ENCODE measurements around the gene RGS6. TPM values are rescaled to one million over a fixed set of nuclear protein-coding genes. Genes with fewer than 3 reads are reported as not detected.

Gene RGS6
- polyA plus RNA-seq, 3 donors, result not detected

- TF ChIP-seq, protein P1, sequence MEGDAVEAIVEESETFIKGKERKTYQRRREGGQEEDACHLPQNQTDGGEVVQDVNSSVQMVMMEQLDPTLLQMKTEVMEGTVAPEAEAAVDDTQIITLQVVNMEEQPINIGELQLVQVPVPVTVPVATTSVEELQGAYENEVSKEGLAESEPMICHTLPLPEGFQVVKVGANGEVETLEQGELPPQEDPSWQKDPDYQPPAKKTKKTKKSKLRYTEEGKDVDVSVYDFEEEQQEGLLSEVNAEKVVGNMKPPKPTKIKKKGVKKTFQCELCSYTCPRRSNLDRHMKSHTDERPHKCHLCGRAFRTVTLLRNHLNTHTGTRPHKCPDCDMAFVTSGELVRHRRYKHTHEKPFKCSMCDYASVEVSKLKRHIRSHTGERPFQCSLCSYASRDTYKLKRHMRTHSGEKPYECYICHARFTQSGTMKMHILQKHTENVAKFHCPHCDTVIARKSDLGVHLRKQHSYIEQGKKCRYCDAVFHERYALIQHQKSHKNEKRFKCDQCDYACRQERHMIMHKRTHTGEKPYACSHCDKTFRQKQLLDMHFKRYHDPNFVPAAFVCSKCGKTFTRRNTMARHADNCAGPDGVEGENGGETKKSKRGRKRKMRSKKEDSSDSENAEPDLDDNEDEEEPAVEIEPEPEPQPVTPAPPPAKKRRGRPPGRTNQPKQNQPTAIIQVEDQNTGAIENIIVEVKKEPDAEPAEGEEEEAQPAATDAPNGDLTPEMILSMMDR (IDR thresholded peaks at IDR 0.05), result no peak
- 81% methylated on average over 3 of the region's 8 CpGs for WGBS (ENCODE audit: insufficient coverage)
- no peak for DNase-seq
- Histone ChIP-seq H3K9me3 (replicated peaks in 1 of 2; ENCODE audit: control insufficient read depth in 1 of 2, insufficient read depth in 1 of 2, low read length in 2 of 2) (no peaks in the 10 kb centered on the region), H3K79me2 (ENCODE audit: insufficient read depth, low read length) (no peaks in the 10 kb centered on the region), H3K4me3 (replicated peaks in 1 of 3; ENCODE audit: low read depth in 2 of 3, low read length in 3 of 3) (no peak overlapping the region), H4K20me1 (ENCODE audit: insufficient read depth, low read length) (no peaks in the 10 kb centered on the region), H3K27ac (ENCODE audit: low read depth in 1 of 2, low read length in 2 of 2) (no peak overlapping the region), H3K4me1 (ENCODE audit: control insufficient read depth in 1 of 2, insufficient read depth in 2 of 2, low read length in 2 of 2) (no peaks in the 10 kb centered on the region), H3K4me2 (replicated peaks; ENCODE audit: extremely low read depth, low read length, poor library complexity, severe bottlenecking) (no peak overlapping the region), H3K9ac (ENCODE audit: insufficient read depth, low read length, poor library complexity, severe bottlenecking) (no peak overlapping the region), H3K36me3 (replicated peaks in 1 of 2; ENCODE audit: control insufficient read depth in 1 of 2, insufficient read depth in 2 of 2, low read length in 2 of 2) (no peaks in the 10 kb centered on the region), H2AFZ (ENCODE audit: insufficient read depth, low read depth, low read length, poor library complexity, severe bottlenecking) (no peak overlapping the region), H3K27me3 (ENCODE audit: control insufficient read depth in 2 of 2, insufficient read depth in 2 of 2, low read length in 2 of 2) (peaks cover 14 to 35% of the 10 kb centered on the region in 2 donors)
- peaks cover under 1% of the 10 kb centered on the region for H3K4me1 Mint-ChIP-seq
- no peak overlapping the region for H3K27ac Mint-ChIP-seq
- H3K9me3 Mint-ChIP-seq, result peaks cover 0 to 6% (median 0%) of the 10 kb centered on the region in 7 donors
- intact Hi-C loops (cut with micrococcal nuclease), result no loop called here
- H3K4me3 Mint-ChIP-seq, result no peak overlapping the region
- peaks cover 37 to 55% (median 44%) of the 10 kb centered on the region in 3 donors for H3K27me3 Mint-ChIP-seq (ENCODE audit: low read depth in 3 of 3)
- H3K36me3 Mint-ChIP-seq, result no peaks in the 10 kb centered on the region
Measured at GRCh38 chr14:72595152-72595862, 663.1 kb downstream of the RGS6 start.

- H3K4me1 Mint-ChIP-seq, result peaks cover 5% of the 10 kb centered on the region
- H3K4me3 Mint-ChIP-seq, result no peak overlapping the region
- Histone ChIP-seq H2AFZ (ENCODE audit: insufficient read depth, low read depth, low read length, poor library complexity, severe bottlenecking) (no peak overlapping the region), H3K9ac (ENCODE audit: insufficient read depth, low read length, poor library complexity, severe bottlenecking) (no peak overlapping the region), H3K36me3 (replicated peaks in 1 of 2; ENCODE audit: control insufficient read depth in 1 of 2, insufficient read depth in 2 of 2, low read length in 2 of 2) (no peaks in the 10 kb centered on the region), H3K4me3 (replicated peaks in 1 of 3; ENCODE audit: low read depth in 2 of 3, low read length in 3 of 3) (no peak overlapping the region), H3K27me3 (ENCODE audit: control insufficient read depth in 2 of 2, insufficient read depth in 2 of 2, low read length in 2 of 2) (peaks cover 2 to 15% of the 10 kb centered on the region in 2 donors), H4K20me1 (ENCODE audit: insufficient read depth, low read length) (no peaks in the 10 kb centered on the region), H3K4me1 (ENCODE audit: control insufficient read depth in 1 of 2, insufficient read depth in 2 of 2, low read length in 2 of 2) (no peaks in the 10 kb centered on the region), H3K27ac (ENCODE audit: low read depth in 1 of 2, low read length in 2 of 2) (no peak overlapping the region), H3K4me2 (replicated peaks; ENCODE audit: extremely low read depth, low read length, poor library complexity, severe bottlenecking) (no peak overlapping the region), H3K79me2 (ENCODE audit: insufficient read depth, low read length) (no peaks in the 10 kb centered on the region), H3K9me3 (replicated peaks in 1 of 2; ENCODE audit: control insufficient read depth in 1 of 2, insufficient read depth in 1 of 2, low read length in 2 of 2) (no peaks in the 10 kb centered on the region)
- no peak for DNase-seq
- H3K36me3 Mint-ChIP-seq, result no peaks in the 10 kb centered on the region
- H3K9me3 Mint-ChIP-seq, result no peaks in the 10 kb centered on the region
- H3K27ac Mint-ChIP-seq, result no peak overlapping the region
- H3K27me3 Mint-ChIP-seq (ENCODE audit: low read depth in 3 of 3), result peaks cover 27 to 49% (median 38%) of the 10 kb centered on the region in 3 donors
- WGBS (ENCODE audit: insufficient coverage), result 100% methylated on average over 2 of the region's 16 CpGs
- TF ChIP-seq, protein P1 (IDR thresholded peaks at IDR 0.05), result no peak
- intact Hi-C loops (cut with micrococcal nuclease), result no loop called here
Measured at GRCh38 chr14:72597252-72598233, 665.3 kb downstream of the RGS6 start.
